Adrenal gland (tissue), 5 donors: ENCODE results near the gene PRKCE.

Source experiments
- POLR2A ChIP-seq, 2 donors: fragments of 450-650 bp; IDR thresholded peaks; one replicate each; pipeline ENCODE4 v1.6.1; 2017; ENCODE audit warnings: antibody characterized with exemption in 2 of 2, mild to moderate bottlenecking in 2 of 2, moderate library complexity in 1 of 2
- TF ChIP-seq, protein P1 (sequence below), 6 experiments: fragments of 450-650 bp in 4 of 6; fragments of 200-600 bp in 2 of 6; sonication (generic) in 1 of 6; IDR thresholded peaks; 1 replicate in 5 of 6; 2 replicates in 1 of 6; pipeline versions ENCODE4 v1.5.1 to v1.8.0; 2016 to 2021; ENCODE audit warnings: antibody characterized with exemption in 6 of 6, mild to moderate bottlenecking in 2 of 6, moderate library complexity in 1 of 6
- donor health status: DM: no; HTN: no; CAD: no.

DNA sequence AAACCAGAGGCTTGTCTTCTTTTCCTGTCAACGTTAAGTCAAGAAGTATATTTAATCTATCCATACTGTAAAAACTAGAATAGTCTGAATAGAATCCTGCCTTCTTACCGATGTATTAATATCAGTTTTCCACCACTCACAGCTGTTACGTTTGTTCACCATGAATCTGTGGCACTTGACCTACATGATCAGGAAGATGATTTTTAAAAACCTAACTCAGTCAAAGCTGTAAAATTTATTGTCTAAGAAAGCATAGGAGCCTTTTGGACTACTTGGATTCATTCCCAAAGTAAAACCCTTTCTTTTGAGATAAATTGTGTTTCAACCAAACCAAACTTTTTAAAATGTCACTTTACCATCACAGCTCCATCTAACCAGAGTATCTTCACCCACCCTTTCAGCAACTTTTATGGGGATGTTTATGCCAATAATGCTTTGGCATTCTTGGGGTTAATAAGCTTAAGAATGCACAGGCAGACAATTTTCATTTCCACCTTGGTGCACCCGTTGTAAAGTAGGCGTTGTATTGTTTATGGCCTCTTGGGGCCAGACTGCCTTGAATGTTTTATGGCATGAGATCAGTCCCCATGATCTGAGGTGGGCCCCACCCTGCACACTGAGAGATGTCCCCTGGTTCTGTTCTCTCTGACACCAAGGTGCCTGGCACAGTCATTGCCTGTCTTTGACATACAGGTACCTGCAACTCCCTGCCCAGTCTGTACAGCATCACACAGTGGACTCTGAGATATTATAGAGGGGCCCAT, 469.5 kb downstream of the PRKCE start:
- TF ChIP-seq, protein P1, sequence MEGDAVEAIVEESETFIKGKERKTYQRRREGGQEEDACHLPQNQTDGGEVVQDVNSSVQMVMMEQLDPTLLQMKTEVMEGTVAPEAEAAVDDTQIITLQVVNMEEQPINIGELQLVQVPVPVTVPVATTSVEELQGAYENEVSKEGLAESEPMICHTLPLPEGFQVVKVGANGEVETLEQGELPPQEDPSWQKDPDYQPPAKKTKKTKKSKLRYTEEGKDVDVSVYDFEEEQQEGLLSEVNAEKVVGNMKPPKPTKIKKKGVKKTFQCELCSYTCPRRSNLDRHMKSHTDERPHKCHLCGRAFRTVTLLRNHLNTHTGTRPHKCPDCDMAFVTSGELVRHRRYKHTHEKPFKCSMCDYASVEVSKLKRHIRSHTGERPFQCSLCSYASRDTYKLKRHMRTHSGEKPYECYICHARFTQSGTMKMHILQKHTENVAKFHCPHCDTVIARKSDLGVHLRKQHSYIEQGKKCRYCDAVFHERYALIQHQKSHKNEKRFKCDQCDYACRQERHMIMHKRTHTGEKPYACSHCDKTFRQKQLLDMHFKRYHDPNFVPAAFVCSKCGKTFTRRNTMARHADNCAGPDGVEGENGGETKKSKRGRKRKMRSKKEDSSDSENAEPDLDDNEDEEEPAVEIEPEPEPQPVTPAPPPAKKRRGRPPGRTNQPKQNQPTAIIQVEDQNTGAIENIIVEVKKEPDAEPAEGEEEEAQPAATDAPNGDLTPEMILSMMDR (IDR thresholded peaks at IDR 0.05): no peak
- no peak for TF ChIP-seq POLR2A (IDR thresholded peaks at IDR 0.05)
